Measurements from ENCODE around the gene SNX22.

Gene SNX22

DNA sequence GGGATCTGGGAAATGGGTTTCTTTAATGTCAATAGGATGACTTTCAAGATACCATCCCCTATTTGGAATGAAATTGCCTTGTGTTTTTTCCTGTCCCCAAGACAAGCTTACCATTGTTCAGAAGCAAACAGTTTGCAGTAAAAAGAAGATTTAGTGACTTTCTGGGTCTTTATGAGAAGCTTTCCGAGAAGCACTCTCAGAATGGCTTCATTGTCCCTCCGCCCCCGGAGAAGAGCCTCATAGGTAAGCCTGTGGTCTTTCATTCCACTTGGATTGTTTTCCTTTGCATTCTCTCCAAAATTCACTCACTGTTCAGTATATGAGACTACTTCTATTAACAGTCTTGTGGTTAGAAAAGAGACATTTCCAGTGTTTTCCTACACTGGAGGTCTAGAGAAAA is 25.6 kb upstream of the SNX22 start:
- no peak overlapping the region for H3K4me3 ChIP-seq (replicated peaks; ENCODE audit: low read depth, low read length)
- TF ChIP-seq, protein P1, sequence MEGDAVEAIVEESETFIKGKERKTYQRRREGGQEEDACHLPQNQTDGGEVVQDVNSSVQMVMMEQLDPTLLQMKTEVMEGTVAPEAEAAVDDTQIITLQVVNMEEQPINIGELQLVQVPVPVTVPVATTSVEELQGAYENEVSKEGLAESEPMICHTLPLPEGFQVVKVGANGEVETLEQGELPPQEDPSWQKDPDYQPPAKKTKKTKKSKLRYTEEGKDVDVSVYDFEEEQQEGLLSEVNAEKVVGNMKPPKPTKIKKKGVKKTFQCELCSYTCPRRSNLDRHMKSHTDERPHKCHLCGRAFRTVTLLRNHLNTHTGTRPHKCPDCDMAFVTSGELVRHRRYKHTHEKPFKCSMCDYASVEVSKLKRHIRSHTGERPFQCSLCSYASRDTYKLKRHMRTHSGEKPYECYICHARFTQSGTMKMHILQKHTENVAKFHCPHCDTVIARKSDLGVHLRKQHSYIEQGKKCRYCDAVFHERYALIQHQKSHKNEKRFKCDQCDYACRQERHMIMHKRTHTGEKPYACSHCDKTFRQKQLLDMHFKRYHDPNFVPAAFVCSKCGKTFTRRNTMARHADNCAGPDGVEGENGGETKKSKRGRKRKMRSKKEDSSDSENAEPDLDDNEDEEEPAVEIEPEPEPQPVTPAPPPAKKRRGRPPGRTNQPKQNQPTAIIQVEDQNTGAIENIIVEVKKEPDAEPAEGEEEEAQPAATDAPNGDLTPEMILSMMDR (IDR thresholded peaks at IDR 0.05; ENCODE audit: low read length, missing control alignments), result no peak
- DNase-seq (ENCODE audit: low read depth), result no peak

DNA sequence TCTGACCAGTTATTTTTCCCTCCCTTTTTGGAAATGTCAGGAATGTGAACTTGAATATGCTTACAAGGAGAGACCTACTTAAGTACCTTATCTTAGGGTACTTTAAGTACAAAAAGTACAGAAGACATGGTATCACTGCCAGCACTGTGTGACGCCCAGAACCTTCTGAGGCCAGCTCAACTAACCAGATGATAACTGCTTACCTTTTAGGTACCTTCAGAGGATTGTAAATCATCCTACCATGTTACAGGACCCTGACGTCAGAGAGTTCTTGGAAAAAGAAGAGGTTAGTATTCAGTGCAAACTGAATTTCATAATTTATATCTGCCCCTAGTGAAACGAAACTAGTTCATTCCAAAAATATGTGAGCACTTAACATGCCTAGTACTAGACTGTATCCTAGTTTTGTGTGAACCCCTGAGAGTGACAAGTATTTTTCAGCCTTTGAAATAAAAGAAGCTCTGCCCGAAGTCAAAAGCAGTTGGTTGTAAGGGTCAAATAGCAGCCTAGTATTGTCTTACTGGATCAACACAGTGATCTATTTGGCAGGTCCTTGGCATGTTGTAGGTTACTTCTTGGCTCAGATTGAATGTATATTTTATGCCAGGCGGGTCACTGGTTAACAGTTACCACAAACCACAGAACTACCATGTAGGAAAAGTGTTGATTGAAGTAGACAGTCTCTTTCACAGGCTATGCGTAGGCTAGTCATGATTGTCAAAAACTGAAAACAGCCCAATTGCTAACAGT is 23.8 kb upstream of the SNX22 start:
- TF ChIP-seq, protein P1 (IDR thresholded peaks at IDR 0.05; ENCODE audit: low read length, missing control alignments), result no peak
- no peak overlapping the region for H3K4me3 ChIP-seq (replicated peaks; ENCODE audit: low read depth, low read length)
- DNase-seq (ENCODE audit: low read depth), result no peak

DNA sequence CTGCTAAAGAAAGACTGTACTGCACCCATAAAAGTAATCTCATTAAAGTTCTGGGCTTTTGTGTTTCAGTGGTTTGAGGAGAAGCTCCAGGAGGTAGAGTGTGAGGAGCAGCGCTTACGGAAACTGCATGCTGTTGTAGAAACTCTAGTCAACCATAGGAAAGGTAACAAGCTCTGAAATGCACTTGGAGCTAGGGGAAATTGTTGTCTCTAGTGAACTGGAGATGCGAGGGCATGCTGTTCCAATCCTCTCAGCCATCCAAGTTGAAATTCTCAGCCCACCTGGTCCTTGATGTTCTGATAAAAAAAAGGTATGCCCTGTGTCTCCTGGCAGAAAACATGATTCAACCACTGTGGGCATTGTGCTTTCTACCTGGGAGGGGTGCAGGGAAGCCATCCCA is 21.4 kb upstream of the SNX22 start:
- TF ChIP-seq, protein P1 (IDR thresholded peaks at IDR 0.05; ENCODE audit: low read length, missing control alignments), result no peak
- DNase-seq (ENCODE audit: low read depth), result no peak

DNA sequence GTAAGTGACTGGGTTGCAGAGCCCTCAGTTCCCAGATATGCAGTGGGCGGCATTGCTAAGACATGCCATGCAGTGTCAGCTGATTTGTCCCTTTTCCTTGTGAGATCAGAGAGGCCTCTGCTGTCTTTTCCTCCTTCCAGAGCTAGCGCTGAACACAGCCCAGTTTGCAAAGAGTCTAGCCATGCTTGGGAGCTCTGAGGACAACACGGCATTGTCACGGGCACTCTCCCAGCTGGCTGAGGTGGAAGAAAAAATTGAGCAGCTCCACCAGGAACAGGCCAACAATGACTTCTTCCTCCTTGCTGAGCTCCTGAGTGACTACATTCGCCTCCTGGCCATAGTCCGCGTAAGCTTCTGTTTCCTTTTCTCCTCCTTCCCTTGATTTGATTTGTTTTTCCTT is 20.0 kb upstream of the SNX22 start:
- H3K4me3 ChIP-seq (replicated peaks; ENCODE audit: low read depth, low read length), result no peak overlapping the region
- TF ChIP-seq, protein P1 (IDR thresholded peaks at IDR 0.05; ENCODE audit: low read length, missing control alignments), result no peak
- DNase-seq (ENCODE audit: low read depth), result no peak

More for the DNA sequence above, 21.4 kb upstream of the SNX22 start:
- no peak overlapping the region for H3K4me3 ChIP-seq (replicated peaks; ENCODE audit: low read depth, low read length)

DNA sequence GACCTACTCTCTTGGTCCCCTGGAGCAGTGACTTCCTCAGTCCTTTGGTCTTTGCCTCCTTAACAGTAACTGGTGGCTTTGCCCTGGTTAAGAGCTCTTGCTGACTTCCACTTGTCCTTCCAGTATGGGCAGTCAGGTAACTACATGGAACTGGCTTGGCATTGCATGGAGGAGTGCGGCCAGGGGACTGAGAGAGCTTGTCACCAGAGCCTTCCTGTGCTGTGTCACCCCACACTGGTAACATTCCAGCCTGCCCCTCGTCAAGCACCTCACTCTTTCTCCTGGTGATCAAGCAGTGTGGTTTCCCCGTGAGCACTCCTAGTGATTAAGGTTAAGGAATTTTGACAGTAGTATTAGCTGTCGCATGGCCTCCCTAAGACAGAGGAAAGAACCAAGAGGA is 19.3 kb upstream of the SNX22 start:
- DNase-seq (ENCODE audit: low read depth), result no peak
- H3K4me3 ChIP-seq (replicated peaks; ENCODE audit: low read depth, low read length), result no peak overlapping the region
- TF ChIP-seq, protein P1 (IDR thresholded peaks at IDR 0.05; ENCODE audit: low read length, missing control alignments), result no peak

DNA sequence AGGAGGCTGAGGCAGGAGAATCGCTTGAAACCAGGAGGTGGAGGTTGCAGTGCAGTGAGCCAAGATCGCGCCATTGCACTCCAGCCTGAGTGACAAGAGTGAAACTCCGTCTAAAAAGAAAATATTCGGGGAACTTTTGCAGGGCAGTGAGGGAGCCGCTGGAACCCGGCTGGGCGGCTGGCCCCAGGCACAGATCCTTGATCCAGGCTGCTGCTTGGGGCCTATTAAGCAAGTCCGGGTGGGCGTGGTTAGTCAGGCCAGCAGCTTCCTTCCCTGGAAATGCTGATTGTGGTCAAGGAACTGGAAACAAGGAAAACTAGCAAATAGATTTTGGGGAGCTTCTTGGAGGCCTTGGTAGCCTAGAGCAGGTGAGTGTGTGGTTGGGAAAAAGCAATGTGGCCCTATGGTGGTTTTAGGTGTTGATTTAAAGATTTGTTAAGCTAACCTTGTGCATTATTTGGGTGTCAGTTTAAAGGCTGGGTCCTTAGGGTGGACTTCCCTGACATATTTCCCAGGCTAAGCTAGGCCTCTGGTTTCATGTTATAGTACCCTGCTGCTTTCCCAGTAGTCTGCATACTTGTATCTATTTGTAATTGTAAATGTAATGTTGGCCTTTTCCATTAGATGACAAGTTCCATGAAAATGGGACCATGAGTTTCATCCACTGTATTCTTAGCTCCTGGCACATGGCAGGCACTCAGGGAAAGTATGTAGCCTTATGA is 17.7 kb upstream of the SNX22 start:
- TF ChIP-seq, protein P1 (IDR thresholded peaks at IDR 0.05; ENCODE audit: low read length, missing control alignments), result no peak
- DNase-seq (ENCODE audit: low read depth), result no peak
- H3K4me3 ChIP-seq (replicated peaks; ENCODE audit: low read depth, low read length), result no peak overlapping the region
